Caco-2 (cell line): Measurements from ENCODE around the gene SERBP1. TPM values are rescaled to one million over a fixed set of nuclear protein-coding genes. Genes with fewer than 3 reads are reported as not detected.

Source experiments
- Bru-seq: library from RNA; stranded (reverse); fragments of 400-500 nt; gene quantifications from one replicate; lab custom pipeline; 2021; lab: Mats Ljungman, UMichigan
- BruChase-seq, 2 experiments: library from RNA; stranded (reverse); fragments of 400-500 nt; gene quantifications; one replicate each; lab custom pipeline; 2021; lab: Mats Ljungman, UMichigan
- BruUV-seq: library from RNA; stranded (reverse); fragments of 400-500 nt; replicated peaks from 2 replicates; lab custom pipeline; 2021; lab: Mats Ljungman, UMichigan
- CTCF ChIA-PET: fragments of 300-600 bp; sonication (Branson Sonifier 250); formaldehyde crosslinking; loops from one replicate; lab custom pipeline; 2022; ENCODE audit warnings: antibody characterized with exemption; lab: Charles Lee
- POLR2A ChIA-PET: fragments of 300-600 bp; sonication (Branson Sonifier 250); formaldehyde crosslinking; loops from one replicate; lab custom pipeline; 2022; ENCODE audit warnings: antibody characterized with exemption; lab: Charles Lee
- DNase-seq, 2 experiments: peaks; one replicate each; pipeline versions ENCODE4 v3.0.0 to v3.0.0-alpha.2; 2020 to 2022
- H3K27me3 ChIP-seq: replicated peaks from 2 replicates; pipeline ENCODE4 v1.6.0; 2011; ENCODE audit warnings: low read length; ENCODE audit not compliant: control insufficient read depth, insufficient read depth
- H3K36me3 ChIP-seq: 2 replicates; pipeline ENCODE4 v1.5.1; 2011; ENCODE audit warnings: low read length; ENCODE audit not compliant: control insufficient read depth, insufficient read depth
- H3K4me1 ChIP-seq: fragments of 250-450 bp; sonication (Bioruptor Pico); 2 replicates; pipeline ENCODE4 v1.5.1; 2020; ENCODE audit warnings: mild to moderate bottlenecking
- H3K4me3 ChIP-seq: 2 replicates; pipeline ENCODE4 v1.5.1; 2011; ENCODE audit warnings: low read depth, mild to moderate bottlenecking, control low read depth, low read length
- H3K9me3 ChIP-seq: fragments of 250-450 bp; sonication (Bioruptor Pico); 2 replicates; pipeline ENCODE4 v1.5.1; 2020; ENCODE audit warnings: mild to moderate bottlenecking, moderate library complexity
- H3K27ac Mint-ChIP-seq: one replicate; pipeline ENCODE4 v1.8.0; 2022; ENCODE audit warnings: mixed read lengths; ENCODE audit not compliant: unreplicated experiment
- H3K27me3 Mint-ChIP-seq: one replicate; pipeline ENCODE4 v1.8.0; 2022; ENCODE audit warnings: mixed read lengths; ENCODE audit not compliant: insufficient read depth, unreplicated experiment
- H3K36me3 Mint-ChIP-seq: one replicate; pipeline ENCODE4 v1.8.0; 2022; ENCODE audit warnings: mild to moderate bottlenecking, mixed read lengths; ENCODE audit not compliant: insufficient read depth, unreplicated experiment
- H3K4me1 Mint-ChIP-seq: one replicate; pipeline ENCODE4 v1.8.0; 2022; ENCODE audit warnings: low read depth, mixed read lengths; ENCODE audit not compliant: unreplicated experiment
- H3K4me3 Mint-ChIP-seq: one replicate; pipeline ENCODE4 v1.8.0; 2022; ENCODE audit warnings: mild to moderate bottlenecking, moderate library complexity, mixed read lengths; ENCODE audit not compliant: unreplicated experiment
- H3K9me3 Mint-ChIP-seq: one replicate; pipeline ENCODE4 v1.8.0; 2022; ENCODE audit warnings: mixed read lengths; ENCODE audit not compliant: unreplicated experiment
- intact Hi-C: fragments of 100-400 bp; cut with micrococcal nuclease; formaldehyde crosslinking; loops from one replicate; pipeline ENCODE4 v1.10.0; 2022; ENCODE audit not compliant: unreplicated experiment
- long read RNA-seq: library from polyadenylated mRNA; stranded (forward); transcript quantifications from one replicate; pipeline ENCODE4 v2.0.0, GENCODE V29; 2022
- total RNA-seq: library from RNA; stranded (reverse); gene quantifications from 2 replicates; pipeline ENCODE4 v1.2.3, GENCODE V29; 2022
- TF ChIP-seq, protein P1 (sequence below), 2 experiments: fragments of 200-600 bp in 1 of 2; IDR thresholded peaks; 1 replicate in 1 of 2; 2 replicates in 1 of 2; pipeline versions ENCODE4 v1.5.1 to v1.8.0; 2011 to 2022; ENCODE audit warnings: antibody characterized with exemption in 1 of 2, control low read depth in 1 of 2, inconsistent platforms in 1 of 2, low read depth in 1 of 2, low read length in 1 of 2, mild to moderate bottlenecking in 1 of 2, moderate library complexity in 1 of 2; ENCODE audit not compliant: insufficient read depth in 1 of 2, severe bottlenecking in 1 of 2, unreplicated experiment in 1 of 2

The SERBP1 gene
- total RNA-seq (182 and 192 TPM in 2 replicates), Bru-seq, nascent RNA (percentile 98 among the genes with signal in this experiment), BruChase-seq, experiment 1, labeled RNA remaining after a 2-hour chase (percentile 98 among the genes with signal in this experiment), BruChase-seq, experiment 2, labeled RNA remaining after a 6-hour chase (percentile 99 among the genes with signal in this experiment)
- long read RNA-seq, full-length matches to known transcripts: 375 of 401 reads
- long read RNA-seq, partial matches to known transcripts: 13 of 401 reads
- long read RNA-seq, other reads (novel, unspliced or antisense): 13 of 401 reads

DNA sequence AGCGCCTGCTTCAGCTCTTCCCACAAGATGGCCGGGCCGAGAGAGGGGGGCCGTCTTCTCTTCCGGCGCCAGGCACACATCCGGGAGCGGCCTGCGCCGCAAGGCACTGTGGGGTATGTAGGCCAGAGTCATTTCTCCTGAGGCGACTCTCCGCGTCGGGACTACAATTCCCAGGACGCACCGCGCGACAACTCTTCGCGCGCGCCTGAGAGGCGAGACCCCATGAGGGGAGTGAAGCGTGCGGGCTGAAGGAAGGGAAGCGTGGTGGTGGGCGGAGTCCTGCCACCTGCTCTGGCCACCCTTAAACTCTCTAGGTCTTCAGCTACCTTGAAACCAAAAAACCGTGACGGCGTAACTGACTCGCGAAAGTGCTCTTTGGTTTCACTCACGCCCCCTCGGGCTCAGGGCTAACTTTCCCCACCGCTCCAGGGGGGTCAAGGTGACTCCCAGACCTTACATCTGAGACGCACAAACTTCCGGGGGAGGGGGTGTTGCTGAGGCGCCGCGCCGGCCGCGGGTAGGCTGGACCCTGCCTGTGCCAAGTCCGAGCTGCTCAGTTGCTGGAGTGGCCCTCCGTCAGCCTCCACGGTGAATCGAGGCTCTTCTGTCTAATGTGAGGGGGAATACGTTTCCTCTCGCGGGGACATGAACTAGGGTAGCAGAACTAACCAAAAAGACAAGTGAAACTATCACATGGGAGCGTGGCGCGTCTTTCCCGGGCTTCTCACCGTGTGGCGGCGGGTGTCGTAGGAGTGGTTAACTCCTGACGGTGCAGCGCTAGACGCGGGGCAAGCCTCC, at the start of gene SERBP1:
Gene SERBP1 (minus strand): TSS at position 45 of the 798 bp plus-strand sequence. CDS start 102 bp downstream, outside the sequence.
- H3K27me3 ChIP-seq: no peaks in the 10 kb centered on the region
- peaks cover 49% of the 10 kb centered on the region for H3K36me3 Mint-ChIP-seq
- ChIA-PET POLR2A (no interaction called here), CTCF (interaction anchor here (0.9 kb wide), 1 partner anchor 329 kb away, joined by 3 read pairs; no protein-coding TSS in a partner anchor)
- H3K36me3 ChIP-seq: no peaks in the 10 kb centered on the region
- H3K27ac Mint-ChIP-seq: peak within 1 kb of the TSS; percentile 99
- no peaks in the 10 kb centered on the region; the same call in 1 of the 2 replicates for H3K4me1 ChIP-seq
- no peaks in the 10 kb centered on the region for H3K27me3 Mint-ChIP-seq
- TF ChIP-seq, protein P1, sequence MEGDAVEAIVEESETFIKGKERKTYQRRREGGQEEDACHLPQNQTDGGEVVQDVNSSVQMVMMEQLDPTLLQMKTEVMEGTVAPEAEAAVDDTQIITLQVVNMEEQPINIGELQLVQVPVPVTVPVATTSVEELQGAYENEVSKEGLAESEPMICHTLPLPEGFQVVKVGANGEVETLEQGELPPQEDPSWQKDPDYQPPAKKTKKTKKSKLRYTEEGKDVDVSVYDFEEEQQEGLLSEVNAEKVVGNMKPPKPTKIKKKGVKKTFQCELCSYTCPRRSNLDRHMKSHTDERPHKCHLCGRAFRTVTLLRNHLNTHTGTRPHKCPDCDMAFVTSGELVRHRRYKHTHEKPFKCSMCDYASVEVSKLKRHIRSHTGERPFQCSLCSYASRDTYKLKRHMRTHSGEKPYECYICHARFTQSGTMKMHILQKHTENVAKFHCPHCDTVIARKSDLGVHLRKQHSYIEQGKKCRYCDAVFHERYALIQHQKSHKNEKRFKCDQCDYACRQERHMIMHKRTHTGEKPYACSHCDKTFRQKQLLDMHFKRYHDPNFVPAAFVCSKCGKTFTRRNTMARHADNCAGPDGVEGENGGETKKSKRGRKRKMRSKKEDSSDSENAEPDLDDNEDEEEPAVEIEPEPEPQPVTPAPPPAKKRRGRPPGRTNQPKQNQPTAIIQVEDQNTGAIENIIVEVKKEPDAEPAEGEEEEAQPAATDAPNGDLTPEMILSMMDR (IDR thresholded peaks at IDR 0.05; ENCODE audit: insufficient read depth in 1 of 2, low read depth in 1 of 2, low read length in 1 of 2, severe bottlenecking in 1 of 2, unreplicated experiment in 1 of 2): no peak
- peak within 1 kb of the TSS; percentile 100 for H3K4me3 Mint-ChIP-seq
- BruUV-seq: no TSS peak
- no peaks in the 10 kb centered on the region for H3K9me3 Mint-ChIP-seq
- peaks cover 8% of the 10 kb centered on the region for H3K4me1 Mint-ChIP-seq
- intact Hi-C loops: loop anchor here (1.0 to 2.0 kb wide), 2 partner anchors 59 to 70 kb away; no protein-coding TSS in a partner anchor
- DNase-seq: peak; percentile 93 to 94
- peak within 1 kb of the TSS; percentile 83 for H3K4me3 ChIP-seq
- H3K9me3 ChIP-seq: no peaks in the 10 kb centered on the region

DNA sequence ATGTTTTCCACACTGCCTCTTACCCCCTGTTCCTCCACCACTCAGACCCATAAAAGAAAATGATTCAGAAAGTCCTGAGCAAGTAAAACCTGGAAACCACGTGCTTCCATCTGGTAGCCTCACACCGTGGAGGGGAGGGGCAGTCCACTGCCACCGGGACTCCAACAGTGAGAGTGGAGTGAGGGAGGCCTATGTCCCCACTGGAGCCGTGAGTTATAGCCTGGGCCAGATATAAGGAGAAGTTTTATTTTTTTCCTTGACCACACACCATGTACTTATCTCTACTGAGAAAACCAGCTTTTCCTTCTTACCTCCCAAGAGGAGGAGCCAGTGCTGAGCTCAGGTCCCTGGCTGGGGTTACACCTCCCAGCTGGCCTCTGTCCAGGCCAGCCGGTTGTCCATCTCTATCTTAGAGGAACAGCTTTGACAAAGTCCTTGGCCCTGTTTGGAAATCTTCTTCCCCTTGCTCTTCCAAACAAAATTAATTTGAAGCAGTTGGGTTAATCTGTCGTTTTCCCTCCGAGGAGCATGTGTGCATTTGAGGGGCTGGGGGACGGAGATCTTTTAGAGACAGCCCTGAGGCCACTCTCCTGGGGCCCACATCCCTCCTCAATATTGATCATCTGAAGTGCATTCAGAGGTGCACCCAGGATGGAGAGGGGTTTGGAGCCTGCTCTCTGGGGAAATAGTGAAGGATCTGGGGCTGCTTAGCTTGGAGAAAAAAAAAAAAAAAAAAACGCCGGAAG, 49.1 kb upstream of the SERBP1 start:
- Mint-ChIP-seq H3K4me1 (no peaks in the 10 kb centered on the region), H3K27ac (no peak overlapping the region), H3K4me3 (no peak overlapping the region), H3K9me3 (no peaks in the 10 kb centered on the region), H3K36me3 (no peaks in the 10 kb centered on the region), H3K27me3 (no peaks in the 10 kb centered on the region)
- TF ChIP-seq, protein P1 (IDR thresholded peaks at IDR 0.05; ENCODE audit: insufficient read depth in 1 of 2, low read depth in 1 of 2, low read length in 1 of 2, severe bottlenecking in 1 of 2, unreplicated experiment in 1 of 2): no peak
- Histone ChIP-seq H3K4me3 (no peak overlapping the region), H3K4me1 (no peaks in the 10 kb centered on the region), H3K36me3 (no peaks in the 10 kb centered on the region), H3K27me3 (no peaks in the 10 kb centered on the region), H3K9me3 (no peaks in the 10 kb centered on the region)
- no peak for DNase-seq
- intact Hi-C loops: no loop called here
- no TSS peak for BruUV-seq
- ChIA-PET POLR2A (no interaction called here), CTCF (interaction anchor here (0.6 kb wide), 1 partner anchor 552 kb away, joined by 3 read pairs; no protein-coding TSS in a partner anchor)

- no peak overlapping the region for H3K27ac Mint-ChIP-seq
- H3K4me1 ChIP-seq: no peaks in the 10 kb centered on the region
- ChIA-PET CTCF (interaction anchor here (0.6 kb wide), 1 partner anchor 97 kb away, joined by 4 read pairs; no protein-coding TSS in a partner anchor), POLR2A (no interaction called here)
- no peak overlapping the region for H3K4me3 Mint-ChIP-seq
- no peaks in the 10 kb centered on the region for H3K27me3 Mint-ChIP-seq
- no peak for DNase-seq
- intact Hi-C loops: no loop called here
- H3K4me1 Mint-ChIP-seq: no peaks in the 10 kb centered on the region
- TF ChIP-seq, protein P1 (IDR thresholded peaks at IDR 0.05; ENCODE audit: insufficient read depth in 1 of 2, low read depth in 1 of 2, low read length in 1 of 2, severe bottlenecking in 1 of 2, unreplicated experiment in 1 of 2): no peak
- no peaks in the 10 kb centered on the region for H3K27me3 ChIP-seq
- no peak overlapping the region for H3K4me3 ChIP-seq
- no peaks in the 10 kb centered on the region for H3K9me3 ChIP-seq
- no TSS peak for BruUV-seq
- no peaks in the 10 kb centered on the region for H3K36me3 Mint-ChIP-seq
- no peaks in the 10 kb centered on the region for H3K36me3 ChIP-seq
- no peaks in the 10 kb centered on the region for H3K9me3 Mint-ChIP-seq
Measured at GRCh38 chr1:67476906-67477305, 46.7 kb upstream of the SERBP1 start.
